ENCODE data around the gene ROR2. TPM values are rescaled to one million over a fixed set of nuclear protein-coding genes. Genes with fewer than 3 reads are reported as not detected.
A peak's percentile ranks its signal among the peaks of the same experiment; 100 is the strongest.

The ROR2 gene
- total RNA-seq, 1 experiment from 2014 or later, result 0.84 TPM

DNA sequence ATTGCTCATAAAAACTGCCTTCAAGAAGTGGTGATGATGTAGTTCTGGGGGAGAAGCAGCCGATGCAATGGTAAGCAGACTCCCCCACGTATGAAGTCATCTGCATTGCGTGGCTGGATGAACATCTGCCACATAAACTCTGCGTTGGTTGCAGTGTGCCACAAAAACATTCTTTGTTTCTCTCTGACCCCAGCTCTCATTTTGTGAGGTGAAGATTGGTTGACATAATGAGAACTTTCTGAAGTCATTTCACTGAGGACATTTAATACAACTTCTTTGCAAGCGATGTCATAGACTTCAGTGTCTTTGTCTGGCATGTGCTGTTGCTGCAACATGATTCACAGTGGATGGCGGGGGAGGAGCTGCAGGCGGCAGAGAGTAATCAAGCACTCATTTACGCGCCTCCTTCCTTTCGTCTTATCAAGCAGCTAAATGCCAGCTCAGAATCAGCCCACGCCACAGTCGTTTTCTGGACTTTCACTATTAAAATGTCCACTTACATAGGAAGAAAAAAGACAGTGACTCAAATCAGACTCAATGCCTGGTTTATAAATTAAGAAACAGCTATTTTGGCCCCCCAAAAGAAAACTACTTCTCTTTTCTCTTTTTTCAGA is 434.8 kb downstream of the ROR2 start:
- ChIA-PET POLR2A (interaction anchor here (0.7 to 1.6 kb wide), 4 partner anchors 11 to 211 kb away, joined by 3 to 8 read pairs (median 4); no protein-coding TSS in a partner anchor), CTCF (interaction anchor here (0.6 to 1.2 kb wide), 2 partner anchors 15 to 737 kb away, joined by 3 to 4 read pairs; no protein-coding TSS in a partner anchor)
- no TSS peak for BruUV-seq (replicated peaks)
- intact Hi-C loops (cut with micrococcal nuclease), result no loop called here
- no peaks in the 10 kb centered on the region for H3K4me1 Mint-ChIP-seq (ENCODE audit: insufficient read depth, unreplicated experiment)
- H3K27me3 Mint-ChIP-seq (ENCODE audit: insufficient read depth, unreplicated experiment), result no peaks in the 10 kb centered on the region
- TF ChIP-seq, protein P1, sequence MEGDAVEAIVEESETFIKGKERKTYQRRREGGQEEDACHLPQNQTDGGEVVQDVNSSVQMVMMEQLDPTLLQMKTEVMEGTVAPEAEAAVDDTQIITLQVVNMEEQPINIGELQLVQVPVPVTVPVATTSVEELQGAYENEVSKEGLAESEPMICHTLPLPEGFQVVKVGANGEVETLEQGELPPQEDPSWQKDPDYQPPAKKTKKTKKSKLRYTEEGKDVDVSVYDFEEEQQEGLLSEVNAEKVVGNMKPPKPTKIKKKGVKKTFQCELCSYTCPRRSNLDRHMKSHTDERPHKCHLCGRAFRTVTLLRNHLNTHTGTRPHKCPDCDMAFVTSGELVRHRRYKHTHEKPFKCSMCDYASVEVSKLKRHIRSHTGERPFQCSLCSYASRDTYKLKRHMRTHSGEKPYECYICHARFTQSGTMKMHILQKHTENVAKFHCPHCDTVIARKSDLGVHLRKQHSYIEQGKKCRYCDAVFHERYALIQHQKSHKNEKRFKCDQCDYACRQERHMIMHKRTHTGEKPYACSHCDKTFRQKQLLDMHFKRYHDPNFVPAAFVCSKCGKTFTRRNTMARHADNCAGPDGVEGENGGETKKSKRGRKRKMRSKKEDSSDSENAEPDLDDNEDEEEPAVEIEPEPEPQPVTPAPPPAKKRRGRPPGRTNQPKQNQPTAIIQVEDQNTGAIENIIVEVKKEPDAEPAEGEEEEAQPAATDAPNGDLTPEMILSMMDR (IDR thresholded peaks at IDR 0.05; ENCODE audit: unreplicated experiment), result no peak
- no peak overlapping the region for H3K4me3 Mint-ChIP-seq (ENCODE audit: unreplicated experiment)
- no peaks in the 10 kb centered on the region for H3K36me3 Mint-ChIP-seq (ENCODE audit: insufficient read depth, unreplicated experiment)
- no peak overlapping the region for H3K27ac Mint-ChIP-seq (ENCODE audit: low read depth, unreplicated experiment)
- peaks cover 15% of the 10 kb centered on the region for H3K9me3 Mint-ChIP-seq (ENCODE audit: unreplicated experiment)
- peak; percentile 50 for DNase-seq (ENCODE audit: unreplicated experiment)

Small RNAs within 50 kb of the gene (microRNA-seq; reads per million reads assigned to microRNA genes)
- gene MIR3910-1 (not detected), gene MIR3910-2 (not detected)

Other genes starting within 250 kb of the ROR2 start
- 65.5 and 68.0 TPM in 2 replicates for gene SPTLC1, start 165.2 kb upstream of the ROR2 start, total RNA-seq (2022)